Adrenal gland (tissue), 5 donors: Measurements from ENCODE around the gene TENM4.

Source experiments
- POLR2A ChIP-seq, 2 donors: fragments of 450-650 bp; IDR thresholded peaks; one replicate each; pipeline ENCODE4 v1.6.1; 2017; ENCODE audit warnings: antibody characterized with exemption in 2 of 2, mild to moderate bottlenecking in 2 of 2, moderate library complexity in 1 of 2
- TF ChIP-seq, protein P1 (sequence below), 6 experiments: fragments of 450-650 bp in 4 of 6; fragments of 200-600 bp in 2 of 6; sonication (generic) in 1 of 6; IDR thresholded peaks; 1 replicate in 5 of 6; 2 replicates in 1 of 6; pipeline versions ENCODE4 v1.5.1 to v1.8.0; 2016 to 2021; ENCODE audit warnings: antibody characterized with exemption in 6 of 6, mild to moderate bottlenecking in 2 of 6, moderate library complexity in 1 of 6
- donor health status: DM: no; HTN: no; CAD: no.

DNA sequence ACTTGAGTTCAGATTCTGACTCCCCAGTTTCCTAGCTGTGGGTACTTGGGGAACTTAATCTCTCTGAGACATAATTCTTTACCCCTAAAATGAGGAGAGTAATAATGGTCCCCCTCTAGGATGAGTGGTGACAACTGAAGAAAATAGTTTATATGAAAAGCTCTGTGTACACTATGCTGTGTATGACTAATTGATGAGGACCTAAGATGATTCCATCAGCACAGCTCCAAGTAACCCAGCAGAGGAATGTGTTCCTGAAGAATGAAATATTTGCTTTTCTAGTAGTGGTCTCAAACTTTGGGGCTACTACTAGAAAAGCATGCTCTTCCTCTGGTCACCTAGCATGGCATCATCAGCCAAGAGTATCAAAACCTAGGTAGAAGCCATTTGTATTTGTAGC lies 648.9 kb downstream of the TENM4 start:
- TF ChIP-seq POLR2A (IDR thresholded peaks at IDR 0.05): no peak
- TF ChIP-seq, protein P1, sequence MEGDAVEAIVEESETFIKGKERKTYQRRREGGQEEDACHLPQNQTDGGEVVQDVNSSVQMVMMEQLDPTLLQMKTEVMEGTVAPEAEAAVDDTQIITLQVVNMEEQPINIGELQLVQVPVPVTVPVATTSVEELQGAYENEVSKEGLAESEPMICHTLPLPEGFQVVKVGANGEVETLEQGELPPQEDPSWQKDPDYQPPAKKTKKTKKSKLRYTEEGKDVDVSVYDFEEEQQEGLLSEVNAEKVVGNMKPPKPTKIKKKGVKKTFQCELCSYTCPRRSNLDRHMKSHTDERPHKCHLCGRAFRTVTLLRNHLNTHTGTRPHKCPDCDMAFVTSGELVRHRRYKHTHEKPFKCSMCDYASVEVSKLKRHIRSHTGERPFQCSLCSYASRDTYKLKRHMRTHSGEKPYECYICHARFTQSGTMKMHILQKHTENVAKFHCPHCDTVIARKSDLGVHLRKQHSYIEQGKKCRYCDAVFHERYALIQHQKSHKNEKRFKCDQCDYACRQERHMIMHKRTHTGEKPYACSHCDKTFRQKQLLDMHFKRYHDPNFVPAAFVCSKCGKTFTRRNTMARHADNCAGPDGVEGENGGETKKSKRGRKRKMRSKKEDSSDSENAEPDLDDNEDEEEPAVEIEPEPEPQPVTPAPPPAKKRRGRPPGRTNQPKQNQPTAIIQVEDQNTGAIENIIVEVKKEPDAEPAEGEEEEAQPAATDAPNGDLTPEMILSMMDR (IDR thresholded peaks at IDR 0.05): no peak
